Body of pancreas (tissue), 4 donors: ENCODE measurements around the gene ZWILCH.

Experiments
- POLR2A ChIP-seq, 3 donors: fragments of 450-650 bp; IDR thresholded peaks; one replicate each; pipeline ENCODE4 v1.6.1; 2016; ENCODE audit warnings: antibody characterized with exemption in 3 of 3, mild to moderate bottlenecking in 2 of 3
- TF ChIP-seq, protein P1 (sequence below), 7 experiments: fragments of 450-650 bp in 4 of 7; fragments of 200-600 bp in 3 of 7; sonication (generic) in 3 of 7; IDR thresholded peaks; one replicate each; pipeline ENCODE4 v1.5.1; 2016 to 2019; ENCODE audit warnings: antibody characterized with exemption in 7 of 7

DNA sequence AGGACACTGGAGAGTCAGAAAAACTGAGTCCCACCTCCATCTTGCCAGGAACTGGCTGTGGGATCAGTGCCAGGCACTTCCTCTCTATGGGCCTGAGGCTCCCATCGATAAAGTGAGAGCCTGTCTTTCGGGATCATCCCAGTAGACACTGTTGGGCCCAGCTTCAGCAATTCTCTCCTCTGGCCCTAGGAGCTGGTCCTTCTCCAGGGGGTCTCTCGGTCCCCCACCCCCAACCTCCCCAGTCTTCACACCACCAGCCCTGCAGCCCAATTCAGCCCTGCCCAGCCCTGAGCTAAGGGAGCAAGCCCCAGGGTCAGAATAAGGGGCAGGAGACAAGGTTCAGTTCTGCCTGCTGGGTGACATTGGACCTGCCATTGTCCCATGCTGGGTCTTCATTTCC, 65.2 kb downstream of the ZWILCH start:
- TF ChIP-seq, protein P1, sequence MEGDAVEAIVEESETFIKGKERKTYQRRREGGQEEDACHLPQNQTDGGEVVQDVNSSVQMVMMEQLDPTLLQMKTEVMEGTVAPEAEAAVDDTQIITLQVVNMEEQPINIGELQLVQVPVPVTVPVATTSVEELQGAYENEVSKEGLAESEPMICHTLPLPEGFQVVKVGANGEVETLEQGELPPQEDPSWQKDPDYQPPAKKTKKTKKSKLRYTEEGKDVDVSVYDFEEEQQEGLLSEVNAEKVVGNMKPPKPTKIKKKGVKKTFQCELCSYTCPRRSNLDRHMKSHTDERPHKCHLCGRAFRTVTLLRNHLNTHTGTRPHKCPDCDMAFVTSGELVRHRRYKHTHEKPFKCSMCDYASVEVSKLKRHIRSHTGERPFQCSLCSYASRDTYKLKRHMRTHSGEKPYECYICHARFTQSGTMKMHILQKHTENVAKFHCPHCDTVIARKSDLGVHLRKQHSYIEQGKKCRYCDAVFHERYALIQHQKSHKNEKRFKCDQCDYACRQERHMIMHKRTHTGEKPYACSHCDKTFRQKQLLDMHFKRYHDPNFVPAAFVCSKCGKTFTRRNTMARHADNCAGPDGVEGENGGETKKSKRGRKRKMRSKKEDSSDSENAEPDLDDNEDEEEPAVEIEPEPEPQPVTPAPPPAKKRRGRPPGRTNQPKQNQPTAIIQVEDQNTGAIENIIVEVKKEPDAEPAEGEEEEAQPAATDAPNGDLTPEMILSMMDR (IDR thresholded peaks at IDR 0.05) = no peak
- TF ChIP-seq POLR2A (IDR thresholded peaks at IDR 0.05) = no peak
